GM21367 (cell line): ENCODE results near the gene MLN.
"Not testable (repeated sequence)": the region's sequence is repeated elsewhere in the genome, so short reads cannot be mapped to it uniquely, and the experiment has no call there.

ENCODE experiments used
- ATAC-seq: cut with Tn5 transposase; IDR thresholded peaks from one replicate; pipeline ENCODE4 v1.9.1; 2021; ENCODE audit not compliant: unreplicated experiment

The MLN gene

GRCh38 chr6:33836806-33837469 is 33.1 kb upstream of the MLN start:
- ATAC-seq, result no peak

- no peak for ATAC-seq
Measured at GRCh38 chr6:33834401-33835392, 30.9 kb upstream of the MLN start.

GRCh38 chr6:33833599-33833998 is 29.8 kb upstream of the MLN start:
- ATAC-seq, result no peak

- ATAC-seq, result not testable (repeated sequence)
Measured at GRCh38 chr6:33832831-33833230, 29.0 kb upstream of the MLN start.

GRCh38 chr6:33831725-33832124 is 27.9 kb upstream of the MLN start:
- not testable (repeated sequence) for ATAC-seq

GRCh38 chr6:33830635-33831240 is 26.9 kb upstream of the MLN start:
- no peak for ATAC-seq

GRCh38 chr6:33828764-33829731 is 25.2 kb upstream of the MLN start:
- no peak for ATAC-seq

- no peak for ATAC-seq
Measured at GRCh38 chr6:33828452-33828763, 24.6 kb upstream of the MLN start.

- no peak for ATAC-seq
Measured at GRCh38 chr6:33827546-33828451, 24.0 kb upstream of the MLN start.

GRCh38 chr6:33826537-33826936 is 22.7 kb upstream of the MLN start:
- ATAC-seq, result no peak

- no peak for ATAC-seq
Measured at GRCh38 chr6:33824461-33825154, 20.8 kb upstream of the MLN start.

GRCh38 chr6:33823806-33824205 is 20.0 kb upstream of the MLN start:
- ATAC-seq, result no peak

GRCh38 chr6:33822575-33823395 is 19.0 kb upstream of the MLN start:
- ATAC-seq, result no peak

GRCh38 chr6:33820784-33821520 is 17.1 kb upstream of the MLN start:
- no peak for ATAC-seq

GRCh38 chr6:33820243-33820642 is 16.4 kb upstream of the MLN start:
- no peak for ATAC-seq

- no peak for ATAC-seq
Measured at GRCh38 chr6:33819021-33819420, 15.2 kb upstream of the MLN start.

GRCh38 chr6:33818293-33818692 is 14.5 kb upstream of the MLN start:
- no peak for ATAC-seq

- ATAC-seq, result no peak
Measured at GRCh38 chr6:33817489-33817888, 13.7 kb upstream of the MLN start.
